Transverse colon (tissue), 4 donors: ENCODE measurements around the gene AATK. TPM values are rescaled to one million over a fixed set of nuclear protein-coding genes. Genes with fewer than 3 reads are reported as not detected.
"Not testable (repeated sequence)": the region's sequence is repeated elsewhere in the genome, so short reads cannot be mapped to it uniquely, and the experiment has no call there.

Source experiments
- DNase-seq: peaks from one replicate; pipeline ENCODE4 v3.0.0-alpha.2; 2019
- H3K27ac ChIP-seq, 4 donors: fragments of 200-600 bp; sonication (generic); 2 replicates each; pipeline ENCODE4 v1.5.1; 2016 to 2018; ENCODE audit warnings: inconsistent platforms in 4 of 4
- H3K27me3 ChIP-seq: fragments of 200-600 bp; sonication (generic); 2 replicates; pipeline ENCODE4 v1.5.1; 2017; ENCODE audit warnings: inconsistent platforms
- H3K36me3 ChIP-seq, 4 donors: fragments of 200-600 bp; sonication (generic); 2 replicates each; pipeline ENCODE4 v1.5.1; 2017 to 2019; ENCODE audit warnings: inconsistent platforms in 4 of 4
- H3K4me1 ChIP-seq, 4 donors: fragments of 200-600 bp; sonication (generic); 2 replicates each; pipeline ENCODE4 v1.5.1; 2017 to 2020; ENCODE audit warnings: inconsistent platforms in 4 of 4
- H3K4me3 ChIP-seq, 4 donors: fragments of 200-600 bp; sonication (generic); 1 replicate in 1 of 4; 2 replicates in 3 of 4; pipeline versions ENCODE4 v1.5.1 to v1.6.1; 2017 to 2019; ENCODE audit warnings: inconsistent platforms in 4 of 4
- H3K9me3 ChIP-seq, 2 donors: fragments of 200-600 bp; sonication (generic); 2 replicates each; pipeline ENCODE4 v1.5.1; 2017 to 2019; ENCODE audit warnings: inconsistent platforms in 2 of 2
- CTCF ChIP-seq, 5 experiments: fragments of 200-600 bp in 3 of 5; fragments of 450-650 bp in 2 of 5; sonication (generic) in 3 of 5; IDR thresholded peaks; 1 replicate in 2 of 5; 2 replicates in 3 of 5; pipeline ENCODE4 v1.5.1; 2016 to 2017; ENCODE audit warnings: antibody characterized with exemption in 5 of 5, inconsistent platforms in 3 of 5, mild to moderate bottlenecking in 2 of 5, moderate library complexity in 1 of 5
- EP300 ChIP-seq: sonication (generic); formaldehyde crosslinking; IDR thresholded peaks from one replicate; pipeline ENCODE4 v1.6.1; 2017; ENCODE audit warnings: antibody characterized with exemption, low read depth
- POLR2A ChIP-seq: fragments of 450-650 bp; IDR thresholded peaks from one replicate; pipeline ENCODE4 v1.6.1; 2016; ENCODE audit warnings: antibody characterized with exemption, mild to moderate bottlenecking, moderate library complexity
- POLR2AphosphoS5 ChIP-seq, 3 donors: sonication (generic); formaldehyde crosslinking; IDR thresholded peaks; one replicate each; pipeline ENCODE4 v1.6.1; 2016; ENCODE audit warnings: antibody characterized with exemption in 3 of 3
- WGBS, 2 donors: methylation state at CpG; one replicate each; pipeline ENCODE4 v1.1.5; 2018; ENCODE audit warnings: low coverage in 1 of 2; 5-methylcytosine and 5-hydroxymethylcytosine counted together
- in situ Hi-C, 4 donors: fragments of 200-750 bp; cut with MboI; loops; one replicate each; pipeline versions ENCODE4 v1.15.0 to v1.15.1; 2017; ENCODE audit warnings: low sequenced_read_pairs in 3 of 4, low pct_ligation_motif_present in 1 of 4, low pct_unique_long_range_greater_than_20kb in 1 of 4
- intact Hi-C: fragments of 100-400 bp; cut with DNase I; formaldehyde crosslinking; loops from one replicate; pipeline ENCODE4 v1.15.1; 2023; ENCODE audit warnings: low total_unique reads
- total RNA-seq, 4 donors: library from RNA; depleted of rRNA; stranded (reverse); fragments of >200 nt; gene quantifications; one replicate each; pipeline ENCODE4 v1.1.0, GENCODE V29; 2016

Gene AATK
- total RNA-seq, 4 donors from 2014 or later: 1.7 to 21.3 (median 8.6) TPM

GRCh38 chr17:81150377-81151077, 15.5 kb downstream of the AATK start:
- WGBS, 2 donors: 81% methylated on average over 12 of the region's 14 CpGs; no CpG with 5 or more reads in 1 of the 2 donors
- Histone ChIP-seq H3K27ac (no peak overlapping the region), H3K4me1 (no peaks in the 10 kb centered on the region), H3K27me3 (no peaks in the 10 kb centered on the region), H3K4me3 (no peak overlapping the region), H3K9me3 (no peaks in the 10 kb centered on the region), H3K36me3 (no peaks in the 10 kb centered on the region)
- TF ChIP-seq POLR2A: no peak
- intact Hi-C loops: no loop called here
- peak; percentile 27 for DNase-seq
- in situ Hi-C loops: no loop called here

- in situ Hi-C loops (no loop called here), intact Hi-C loops (no loop called here)
- WGBS, 2 donors: 45 to 60% methylated on average over 4 to 14 of the region's 14 CpGs
- Histone ChIP-seq H3K27ac (no peak overlapping the region), H3K36me3 (no peaks in the 10 kb centered on the region), H3K4me1 (no peaks in the 10 kb centered on the region), H3K27me3 (no peaks in the 10 kb centered on the region), H3K9me3 (no peaks in the 10 kb centered on the region), H3K4me3 (no peak overlapping the region)
- TF ChIP-seq POLR2AphosphoS5 (IDR thresholded peaks at IDR 0.05) (no peak), POLR2A (no peak), CTCF (IDR thresholded peaks at IDR 0.05) (no peak), EP300 (no peak)
- no peak for DNase-seq
These were observed 17.0 kb downstream of the AATK start for GRCh38 chr17:81148986-81149533.

- in situ Hi-C loops (no loop called here), intact Hi-C loops (no loop called here)
These were observed 17.4 kb downstream of the AATK start for GRCh38 chr17:81148571-81148970.

GRCh38 chr17:81147701-81148100, 18.3 kb downstream of the AATK start:
- Histone ChIP-seq H3K27ac (no peak overlapping the region), H3K4me3 (no peak overlapping the region), H3K27me3 (no peaks in the 10 kb centered on the region), H3K4me1 (peaks cover 0 to 5% (median 3%) of the 10 kb centered on the region in 4 donors), H3K9me3 (no peaks in the 10 kb centered on the region), H3K36me3 (no peaks in the 10 kb centered on the region)
- TF ChIP-seq POLR2A: no peak
- no peak for TF ChIP-seq CTCF (IDR thresholded peaks at IDR 0.05)
- no peak for TF ChIP-seq POLR2AphosphoS5 (IDR thresholded peaks at IDR 0.05)
- TF ChIP-seq EP300: no peak
- intact Hi-C loops (no loop called here), in situ Hi-C loops (no loop called here)
- no peak for DNase-seq
- WGBS, 2 donors: 63 to 67% methylated on average over 9 to 10 of the region's 10 CpGs

More at GRCh38 chr17:81148571-81148970, 17.4 kb downstream of the AATK start:
- Histone ChIP-seq H3K36me3 (no peaks in the 10 kb centered on the region), H3K4me3 (no peak overlapping the region), H3K27ac (no peak overlapping the region), H3K27me3 (no peaks in the 10 kb centered on the region), H3K9me3 (no peaks in the 10 kb centered on the region), H3K4me1 (no peaks in the 10 kb centered on the region)
- DNase-seq: no peak
- 81% methylated on average over 15 of the region's 15 CpGs; no CpG with 5 or more reads in 1 of the 2 donors for WGBS, 2 donors
- TF ChIP-seq POLR2AphosphoS5 (IDR thresholded peaks at IDR 0.05): no peak
- TF ChIP-seq EP300: no peak
- TF ChIP-seq POLR2A: no peak
- no peak for TF ChIP-seq CTCF (IDR thresholded peaks at IDR 0.05)

GRCh38 chr17:81146208-81146607, 19.8 kb downstream of the AATK start:
- WGBS, 2 donors: 76% methylated on average over 10 of the region's 10 CpGs; no CpG with 5 or more reads in 1 of the 2 donors
- H3K27ac ChIP-seq, H3K4me1 ChIP-seq, DNase-seq, H3K36me3 ChIP-seq, H3K27me3 ChIP-seq, H3K9me3 ChIP-seq, in situ Hi-C loops, intact Hi-C loops, H3K4me3 ChIP-seq: not testable (repeated sequence)
